Fibroblast of villous mesenchyme (primary cell): ENCODE measurements around the gene FMNL1. TPM values are rescaled to one million over a fixed set of nuclear protein-coding genes. Genes with fewer than 3 reads are reported as not detected.

Experiments
- DNase-seq: peaks from one replicate; pipeline ENCODE4 v3.0.0-alpha.2; 2010; ENCODE audit warnings: low read depth
- H3K4me3 ChIP-seq: 2 replicates; pipeline ENCODE4 v1.5.1; 2011; ENCODE audit warnings: low read depth, mild to moderate bottlenecking, low read length
- CTCF ChIP-seq: IDR thresholded peaks from 2 replicates; pipeline ENCODE4 v1.5.1; 2012; ENCODE audit warnings: low read depth, mild to moderate bottlenecking, low read length; ENCODE audit not compliant: insufficient read depth
- total RNA-seq: library from RNA; depleted of rRNA; stranded (reverse); fragments of >200 nt; gene quantifications from 2 replicates; pipeline ENCODE4 v1.2.3, GENCODE V29; 2012

Gene FMNL1
- total RNA-seq, 1 donor, result 5.2 TPM

- no peak for DNase-seq
- no peak overlapping the region for H3K4me3 ChIP-seq
- TF ChIP-seq CTCF, result no peak
Measured at GRCh38 chr17:45184144-45184543, 37.5 kb upstream of the FMNL1 start.

- DNase-seq, result no peak
- no peak for TF ChIP-seq CTCF
- no peak overlapping the region for H3K4me3 ChIP-seq
Measured at GRCh38 chr17:45186801-45187354, 34.8 kb upstream of the FMNL1 start.

GRCh38 chr17:45189009-45189408, 32.7 kb upstream of the FMNL1 start:
- H3K4me3 ChIP-seq, result no peak overlapping the region
- no peak for TF ChIP-seq CTCF
- DNase-seq, result no peak

DNA sequence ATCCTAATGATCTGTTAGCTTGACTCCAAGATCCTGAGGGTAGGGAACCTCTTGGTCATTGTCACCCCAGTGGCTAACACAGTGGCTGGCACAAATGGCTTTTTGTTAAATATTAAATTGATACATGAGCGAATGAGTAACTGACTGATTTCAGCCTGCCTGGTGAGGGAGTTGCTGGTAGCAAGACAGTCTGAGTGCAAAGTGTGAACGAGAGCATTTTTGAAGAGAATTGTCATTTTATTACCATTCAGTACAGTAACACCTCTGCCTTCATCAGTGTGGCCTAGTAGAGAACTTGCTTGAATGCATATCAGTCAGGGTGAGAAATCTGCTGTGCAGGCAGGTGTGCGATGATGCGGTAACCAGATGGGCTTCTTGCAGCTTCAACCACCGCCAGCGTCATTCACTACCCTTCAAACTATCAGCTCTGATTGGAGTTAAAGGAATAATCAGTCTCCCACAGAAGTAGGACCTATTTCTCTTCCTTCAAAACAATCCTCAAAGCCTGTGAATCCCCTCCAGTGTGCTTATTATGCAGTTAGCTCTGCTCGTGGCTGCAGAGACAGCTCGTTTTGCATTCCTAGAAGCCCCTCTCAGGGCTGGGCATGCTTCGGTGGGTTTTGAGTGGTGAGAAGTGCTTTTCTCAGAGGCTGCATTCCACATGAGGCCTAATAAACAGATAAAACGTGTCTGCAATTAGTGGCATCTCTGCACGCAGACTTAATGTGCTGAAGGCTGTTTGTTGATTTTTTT, 31.0 kb upstream of the FMNL1 start:
- DNase-seq, result no peak
- H3K4me3 ChIP-seq, result no peak overlapping the region
- no peak for TF ChIP-seq CTCF

GRCh38 chr17:45195424-45195823, 26.3 kb upstream of the FMNL1 start:
- no peak for DNase-seq
- no peak for TF ChIP-seq CTCF
- no peak overlapping the region for H3K4me3 ChIP-seq

DNA sequence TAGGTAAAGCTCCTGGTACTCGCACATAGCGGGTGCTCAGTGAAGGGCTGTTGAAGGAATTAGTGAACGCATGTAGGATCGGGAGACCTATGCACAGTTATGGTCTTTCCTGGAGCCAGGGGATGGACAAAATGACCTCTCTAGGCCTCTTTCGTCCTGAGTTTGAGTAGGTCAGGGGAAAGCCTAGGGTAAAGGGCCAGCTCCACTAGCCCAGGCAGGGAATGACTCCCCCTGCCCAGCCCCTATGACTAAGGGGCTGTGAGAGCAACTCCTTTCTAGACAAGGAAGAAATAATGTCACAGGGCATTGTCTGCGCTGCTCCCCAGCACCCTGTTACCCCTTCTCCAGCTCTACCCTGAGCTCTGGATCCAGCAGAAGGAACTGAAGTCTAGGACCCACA, 24.6 kb upstream of the FMNL1 start:
- no peak for TF ChIP-seq CTCF
- H3K4me3 ChIP-seq, result no peak overlapping the region
- no peak for DNase-seq
